HTR-8/SVneo (cell line): Measurements from ENCODE around the gene LGR5.

Experiments used
- DNase-seq: peaks from one replicate; pipeline ENCODE4 v3.0.0; 2011; ENCODE audit warnings: low spot score, mixed read lengths; ENCODE audit not compliant: insufficient read length
- FAIRE-seq: peaks from 2 replicates; lab custom pipeline; 2011; peaks lifted over from hg19 to GRCh38; lab: Jason Lieb, UNC

Gene LGR5

GRCh38 chr12:71438670-71439361 is 782 bp upstream of the LGR5 start:
- FAIRE-seq (no peak), DNase-seq (peak; percentile 11)

GRCh38 chr12:71439362-71439612 is 311 bp upstream of the LGR5 start:
- no peak for FAIRE-seq
- no peak for DNase-seq

- DNase-seq (no peak), FAIRE-seq (no peak)
Observed at GRCh38 chr12:71440345-71440762, 756 bp downstream of the LGR5 start.

- DNase-seq (no peak), FAIRE-seq (no peak)
Observed at GRCh38 chr12:71440763-71441748, 1.5 kb downstream of the LGR5 start.

GRCh38 chr12:71441836-71442566 is 2.4 kb downstream of the LGR5 start:
- no peak for FAIRE-seq
- no peak for DNase-seq

- FAIRE-seq: no peak
Observed at GRCh38 chr12:71442567-71442931, 3.0 kb downstream of the LGR5 start.

GRCh38 chr12:71445071-71445470 is 5.5 kb downstream of the LGR5 start:
- DNase-seq: no peak
- no peak for FAIRE-seq

More at GRCh38 chr12:71442567-71442931, 3.0 kb downstream of the LGR5 start:
- no peak for DNase-seq

- DNase-seq (no peak), FAIRE-seq (no peak)
Observed at GRCh38 chr12:71447691-71448132, 8.1 kb downstream of the LGR5 start.

- DNase-seq (no peak), FAIRE-seq (no peak)
Observed at GRCh38 chr12:71448150-71448581, 8.6 kb downstream of the LGR5 start.

- DNase-seq (no peak), FAIRE-seq (no peak)
Observed at GRCh38 chr12:71449373-71450070, 9.9 kb downstream of the LGR5 start.

- DNase-seq (no peak), FAIRE-seq (no peak)
Observed at GRCh38 chr12:71452006-71452405, 12.4 kb downstream of the LGR5 start.

GRCh38 chr12:71455028-71455737 is 15.6 kb downstream of the LGR5 start:
- DNase-seq (no peak), FAIRE-seq (no peak)

- no peak for DNase-seq
- FAIRE-seq: no peak
Observed at GRCh38 chr12:71456316-71456715, 16.7 kb downstream of the LGR5 start.

- FAIRE-seq (no peak), DNase-seq (no peak)
Observed at GRCh38 chr12:71456990-71457389, 17.4 kb downstream of the LGR5 start.

GRCh38 chr12:71460318-71460717 is 20.7 kb downstream of the LGR5 start:
- DNase-seq (no peak), FAIRE-seq (no peak)

- FAIRE-seq: no peak
- DNase-seq: no peak
Observed at GRCh38 chr12:71460850-71461609, 21.4 kb downstream of the LGR5 start.

- FAIRE-seq: no peak
- DNase-seq: no peak
Observed at GRCh38 chr12:71461787-71462328, 22.3 kb downstream of the LGR5 start.

- no peak for FAIRE-seq
- no peak for DNase-seq
Observed at GRCh38 chr12:71465796-71466195, 26.2 kb downstream of the LGR5 start.
